ENCODE measurements around the gene CDH12.

GRCh38 chr5:22779499-22779898 lies 73.6 kb downstream of the CDH12 start:
- TF ChIP-seq POLR2A (IDR thresholded peaks at IDR 0.05; ENCODE audit: low read length) (no peak), GATA1 (IDR thresholded peaks at IDR 0.05; ENCODE audit: low read depth, low read length) (no peak)

Measured in erythroblast (primary cell).